GM18499 (cell line): ENCODE data around the gene FUNDC2.
"Not testable (repeated sequence)": the region's sequence is repeated elsewhere in the genome, so short reads cannot be mapped to it uniquely, and the experiment has no call there.

Source experiments
- ATAC-seq: cut with Tn5 transposase; IDR thresholded peaks from one replicate; pipeline ENCODE4 v1.9.1; 2021; ENCODE audit warnings: moderate number of reproducible peaks; ENCODE audit not compliant: insufficient read depth, unreplicated experiment

The FUNDC2 gene

DNA sequence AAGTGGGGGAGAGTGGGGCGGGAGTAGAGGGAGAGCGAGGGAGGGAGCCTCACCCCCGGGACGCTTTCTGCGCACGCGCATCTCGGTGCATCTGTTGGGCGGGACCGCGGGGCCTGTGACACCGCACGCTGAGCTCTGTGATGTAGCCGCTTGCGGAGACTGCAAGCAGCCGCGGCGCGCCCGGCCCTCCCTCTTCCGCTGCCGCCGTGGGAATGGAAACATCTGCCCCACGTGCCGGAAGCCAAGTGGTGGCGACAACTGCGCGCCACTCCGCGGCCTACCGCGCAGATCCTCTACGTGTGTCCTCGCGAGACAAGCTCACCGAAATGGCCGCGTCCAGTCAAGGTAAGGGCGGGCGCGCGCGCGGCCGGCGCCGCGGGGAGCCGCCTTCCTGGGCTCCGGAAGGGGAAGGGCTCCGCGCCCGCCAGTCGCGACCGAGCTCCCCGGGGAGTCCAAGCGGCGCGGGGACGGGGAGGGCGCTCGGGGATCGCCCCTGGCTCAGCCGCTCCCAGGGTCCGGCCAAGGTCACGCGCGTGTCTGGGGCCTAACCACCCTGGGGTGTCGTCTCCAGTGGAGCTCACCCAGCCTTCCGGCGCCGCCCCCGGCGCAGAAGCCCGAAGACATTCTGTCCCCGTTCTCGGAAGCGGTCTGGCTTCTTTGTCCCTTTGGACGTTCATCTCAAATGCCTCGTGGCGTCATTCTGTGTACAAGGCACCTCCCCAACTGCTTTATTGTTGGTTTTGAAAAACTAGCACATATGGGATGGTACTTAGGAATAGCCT, at the start of gene FUNDC2:
FUNDC2 (plus strand) TSS at position 118 of the 782 bp plus-strand sequence; CDS start at position 213, 95 bp downstream.
- peak; percentile 74 for ATAC-seq

DNA sequence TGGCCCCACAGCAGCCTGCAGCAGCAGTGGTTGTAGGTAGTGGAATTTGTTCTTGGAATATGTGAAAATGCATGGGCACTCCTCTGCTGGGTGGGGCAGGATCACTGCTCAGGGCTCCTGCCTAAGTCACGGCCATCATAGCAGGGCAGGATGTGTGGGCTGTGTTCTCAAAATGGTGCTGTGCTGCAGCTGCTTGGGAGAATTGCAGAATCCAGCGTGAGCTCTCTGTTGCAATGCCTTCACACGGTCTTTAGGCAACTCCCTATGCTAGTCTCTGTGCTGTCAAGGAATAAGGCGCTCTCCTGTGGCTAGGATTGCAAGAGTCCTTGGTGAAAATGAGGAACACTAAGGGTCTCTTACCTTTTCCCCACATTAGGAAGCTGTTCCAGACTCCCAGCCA, 47.0 kb upstream of the FUNDC2 start:
- no peak for ATAC-seq

GRCh38 chrX:154980330-154981115, 46.1 kb upstream of the FUNDC2 start:
- peak; percentile 91 for ATAC-seq

- no peak for ATAC-seq
Observed at GRCh38 chrX:154981116-154981411, 45.6 kb upstream of the FUNDC2 start.

- no peak for ATAC-seq
Observed at GRCh38 chrX:154986826-154987575, 39.6 kb upstream of the FUNDC2 start.

DNA sequence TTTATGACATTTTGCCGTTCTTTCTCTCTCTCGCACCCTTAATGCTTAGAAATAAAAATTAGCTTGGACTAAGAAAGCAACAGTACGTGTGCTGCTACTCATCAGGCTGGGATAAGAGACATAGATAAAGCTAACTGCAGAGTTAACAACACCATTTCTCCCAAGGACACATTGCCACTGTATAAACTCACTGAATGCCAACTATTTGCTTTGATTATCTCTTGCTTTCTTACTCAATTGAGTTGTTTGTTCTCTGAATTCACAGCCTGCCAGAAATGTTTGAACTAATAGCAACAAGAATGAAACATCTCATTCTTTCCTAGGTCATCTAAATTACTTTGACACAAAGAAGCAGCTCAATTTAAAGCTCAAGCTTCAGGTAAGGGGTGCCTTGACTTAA, 38.7 kb upstream of the FUNDC2 start:
- no peak for ATAC-seq

- no peak for ATAC-seq
Observed at GRCh38 chrX:154988719-154989118, 37.9 kb upstream of the FUNDC2 start.

GRCh38 chrX:154990496-154990895, 36.1 kb upstream of the FUNDC2 start:
- ATAC-seq = peak; percentile 56

GRCh38 chrX:154991039-154991438, 35.6 kb upstream of the FUNDC2 start:
- peak; percentile 35 for ATAC-seq

- ATAC-seq = no peak
Observed at GRCh38 chrX:154991476-154991875, 35.2 kb upstream of the FUNDC2 start.

DNA sequence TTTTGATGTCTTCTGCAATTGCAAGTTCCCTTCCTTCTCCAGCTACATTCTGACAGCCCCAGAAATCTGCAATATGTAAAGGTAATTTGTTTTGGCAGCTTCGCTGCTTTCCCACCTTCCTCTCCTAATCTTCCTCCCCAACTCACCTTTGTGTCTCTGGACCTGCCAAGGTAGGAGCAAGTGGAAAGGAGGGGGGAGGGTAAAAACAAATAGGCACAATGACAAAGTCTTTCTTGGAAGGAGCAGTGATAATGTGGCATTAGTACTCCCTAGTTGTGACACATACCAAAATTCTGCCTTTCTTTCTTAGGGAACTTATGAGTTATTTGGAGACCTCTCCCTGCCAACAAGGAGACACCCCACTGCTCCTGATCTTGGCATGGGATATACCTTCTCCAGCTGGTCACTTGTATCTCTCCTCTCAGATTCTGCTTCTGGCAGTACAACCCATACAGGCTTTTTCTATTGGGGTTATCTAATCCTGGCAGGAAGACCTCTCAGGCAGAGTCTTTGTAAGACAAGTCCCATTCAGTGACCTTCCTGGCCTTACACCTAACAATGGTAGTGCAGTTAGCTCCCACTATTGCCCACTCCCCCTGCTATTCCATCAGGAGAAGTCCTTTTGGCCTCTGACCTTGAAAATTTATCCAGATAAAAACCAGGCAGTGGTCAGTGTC, 28.3 kb upstream of the FUNDC2 start:
- no peak for ATAC-seq

DNA sequence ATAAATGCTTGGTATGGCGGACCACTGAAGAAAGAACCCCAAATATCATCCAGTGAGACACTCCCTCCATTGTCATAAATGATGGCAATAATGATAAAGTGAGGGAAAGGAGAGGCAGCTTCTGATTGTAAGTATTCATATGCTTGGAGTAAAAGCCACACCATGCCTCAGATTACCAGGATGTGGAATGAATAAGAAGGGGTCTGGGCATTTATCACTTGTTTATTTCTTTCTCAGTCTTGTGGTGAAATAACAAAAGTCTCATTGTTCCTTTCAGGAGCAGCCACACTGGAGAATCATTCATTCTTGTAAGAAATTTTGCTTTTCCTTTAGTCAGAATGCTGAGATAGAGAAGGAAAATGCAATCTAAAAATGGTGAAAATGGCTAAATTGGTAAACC, 25.8 kb upstream of the FUNDC2 start:
- no peak for ATAC-seq

- no peak for ATAC-seq
Observed at GRCh38 chrX:155001873-155002272, 24.8 kb upstream of the FUNDC2 start.

DNA sequence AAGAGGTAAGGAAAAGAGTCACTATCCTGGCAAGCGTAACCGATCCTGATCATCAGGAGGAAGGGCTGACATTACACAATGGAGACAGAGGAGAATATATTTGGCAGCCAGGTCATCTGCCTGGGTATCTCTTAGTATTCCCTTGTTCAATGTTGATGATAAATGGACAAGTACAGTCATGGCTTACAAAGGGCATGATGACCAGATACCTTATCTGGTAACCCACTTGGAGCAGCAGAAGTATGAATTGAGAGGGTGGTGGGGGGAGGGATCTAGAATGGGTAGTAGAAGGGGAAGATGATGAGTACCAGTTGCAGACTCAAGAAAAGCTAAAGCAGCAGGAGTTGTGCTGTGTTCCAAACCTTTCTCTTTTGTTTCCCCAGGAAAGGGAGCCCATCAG, 21.5 kb upstream of the FUNDC2 start:
- ATAC-seq = no peak

GRCh38 chrX:155006379-155006778, 20.3 kb upstream of the FUNDC2 start:
- not testable (repeated sequence) for ATAC-seq

DNA sequence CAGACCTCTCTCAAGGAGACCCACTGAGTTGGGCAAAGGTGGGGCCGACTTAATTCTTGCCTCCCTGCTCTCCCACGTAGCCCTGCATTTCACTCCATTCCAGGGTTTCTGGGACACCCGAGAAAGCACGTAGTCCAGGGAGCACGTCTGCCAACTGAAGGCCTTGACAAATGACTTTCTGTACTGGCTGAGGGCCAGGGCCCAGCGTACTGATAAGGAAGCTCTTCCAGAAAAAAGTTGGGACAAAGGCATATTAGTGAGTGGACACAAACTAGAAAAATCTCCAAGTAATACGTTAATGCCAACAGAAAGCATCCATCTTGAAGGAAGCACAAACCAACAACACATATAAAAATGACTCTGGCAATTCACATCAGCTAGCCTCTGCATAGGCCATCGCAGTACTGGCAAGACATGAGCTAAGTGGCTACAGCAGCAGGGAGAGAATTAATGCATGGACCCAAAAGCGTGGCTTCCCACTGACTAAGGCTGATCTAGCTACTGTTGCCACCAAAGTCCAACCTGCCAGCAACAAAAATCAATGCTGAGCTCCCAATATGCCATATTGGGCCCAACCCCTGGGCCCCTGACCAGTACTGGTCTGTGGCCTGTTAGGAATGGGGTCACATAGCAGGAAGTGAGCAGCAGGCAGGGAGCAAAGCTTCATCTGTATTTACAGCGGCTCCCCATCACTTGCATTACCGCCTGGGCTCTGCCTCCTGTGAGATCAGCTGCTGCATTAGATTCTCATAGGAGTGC, 19.6 kb upstream of the FUNDC2 start:
- ATAC-seq = not testable (repeated sequence)

DNA sequence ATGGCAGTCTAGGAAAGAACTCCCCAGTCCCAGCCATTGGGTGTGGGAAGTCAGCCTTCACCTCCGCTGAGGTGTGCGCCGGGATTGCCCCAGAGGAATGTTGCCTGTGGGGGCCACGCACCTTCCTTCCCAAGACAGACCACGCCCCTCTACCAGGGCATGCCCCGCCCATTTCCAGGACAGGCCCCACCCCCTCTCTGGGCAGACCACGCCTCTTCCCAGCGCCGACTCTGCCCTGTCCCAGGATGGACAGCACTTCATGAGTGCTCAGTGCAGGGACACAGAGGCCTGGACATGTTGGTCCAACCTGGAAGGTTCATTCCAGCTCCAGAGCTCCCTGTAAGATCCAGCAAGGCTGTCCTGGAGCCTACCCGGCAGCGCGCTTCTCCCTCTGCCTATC, 18.1 kb upstream of the FUNDC2 start:
- not testable (repeated sequence) for ATAC-seq

DNA sequence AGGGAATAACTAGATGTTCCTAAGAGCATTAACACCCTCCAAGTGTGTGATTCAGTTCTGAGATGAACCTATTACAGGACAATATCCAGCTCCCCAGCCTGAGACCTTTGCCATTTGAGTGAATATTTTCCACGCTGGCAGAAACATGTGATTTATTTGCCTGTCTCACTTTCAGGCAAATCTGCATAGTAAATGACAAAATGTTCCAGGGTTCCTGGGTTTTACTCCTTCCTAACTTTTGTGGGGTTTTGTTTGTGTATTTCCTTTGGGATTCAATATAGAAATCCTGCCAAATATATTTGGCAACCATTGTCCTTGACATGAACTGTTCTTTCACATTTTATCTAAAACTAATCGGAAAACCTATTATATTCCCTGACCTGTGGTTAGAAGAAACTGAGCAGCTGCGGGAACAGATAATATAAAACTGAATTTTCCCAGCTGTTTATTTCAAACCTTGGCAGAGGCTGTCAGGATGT, 16.6 kb upstream of the FUNDC2 start:
- ATAC-seq = no peak

DNA sequence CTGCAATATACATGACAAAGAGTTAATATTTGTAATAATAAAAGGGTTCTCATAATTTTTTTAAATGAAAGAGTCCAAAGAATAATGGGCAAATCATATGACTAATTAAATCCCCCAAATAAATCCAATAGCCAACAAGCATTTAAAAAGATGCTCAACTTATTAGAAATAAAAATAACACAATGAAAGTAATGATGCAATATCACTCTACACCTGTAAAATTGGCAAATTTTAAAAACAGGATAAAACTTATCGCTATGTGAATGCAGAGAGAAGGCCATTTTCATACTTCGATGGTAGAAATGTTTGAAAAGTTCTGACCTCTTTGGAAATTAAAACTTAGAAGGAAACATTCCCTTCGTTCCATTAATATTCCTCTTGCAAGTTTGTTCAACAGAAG, 6.1 kb upstream of the FUNDC2 start:
- no peak for ATAC-seq

GRCh38 chrX:155022585-155022984, 4.1 kb upstream of the FUNDC2 start, which contains the start of gene F8:
TSS of gene F8 (minus strand) at chrX:155022723. CDS start at chrX:155022552, 171 bp downstream.
- ATAC-seq = no peak
